HG03108 (cell line): ENCODE results near the gene ZHX3.

Source experiments
- ATAC-seq: cut with Tn5 transposase; IDR thresholded peaks from one replicate; pipeline ENCODE4 v1.9.1; 2021; ENCODE audit warnings: moderate library complexity; ENCODE audit not compliant: unreplicated experiment

The ZHX3 gene

GRCh38 chr20:41174373-41174772 is 143.2 kb downstream of the ZHX3 start:
- ATAC-seq, result no peak

- no peak for ATAC-seq
Observed at GRCh38 chr20:41173791-41174341, 143.7 kb downstream of the ZHX3 start.

GRCh38 chr20:41173161-41173721 is 144.3 kb downstream of the ZHX3 start:
- ATAC-seq, result no peak

GRCh38 chr20:41172296-41173140 is 145.0 kb downstream of the ZHX3 start:
- ATAC-seq, result no peak

GRCh38 chr20:41171736-41172295 is 145.7 kb downstream of the ZHX3 start:
- no peak for ATAC-seq

DNA sequence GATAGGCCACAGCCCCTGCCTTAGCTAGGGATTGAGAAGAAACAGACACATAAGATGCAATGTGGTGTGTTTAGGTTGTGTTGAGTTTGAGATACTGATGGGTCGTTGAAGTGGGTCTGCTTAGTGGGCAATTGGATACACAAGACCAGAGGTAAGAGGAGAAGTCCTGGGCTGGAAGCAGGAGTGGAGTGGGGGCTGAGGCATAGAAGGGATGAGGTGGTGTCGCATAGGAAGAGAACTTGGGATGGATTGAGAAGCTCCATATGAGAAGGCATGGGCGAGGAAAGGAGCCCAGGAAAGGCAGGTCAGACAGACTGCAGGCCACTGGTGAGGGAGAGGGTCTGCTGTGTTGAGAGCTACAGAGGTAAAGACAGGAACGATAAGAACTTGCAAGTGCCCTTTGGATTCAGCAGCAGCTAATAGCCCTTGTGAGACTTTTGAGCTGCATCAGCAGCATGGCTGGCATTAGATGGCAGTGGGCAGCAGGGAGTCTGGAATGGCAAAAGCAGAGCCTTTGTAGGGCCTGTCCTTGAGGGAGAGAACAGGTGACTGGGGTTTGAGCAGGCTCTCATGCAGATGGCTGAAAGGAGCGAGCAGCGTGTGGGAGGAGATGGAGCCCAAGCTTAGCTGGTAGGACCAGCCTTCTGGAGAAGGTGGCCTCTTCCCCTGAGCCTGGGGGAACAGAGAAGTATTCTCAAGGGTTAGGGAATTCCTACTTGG is 147.0 kb downstream of the ZHX3 start:
- ATAC-seq, result no peak

DNA sequence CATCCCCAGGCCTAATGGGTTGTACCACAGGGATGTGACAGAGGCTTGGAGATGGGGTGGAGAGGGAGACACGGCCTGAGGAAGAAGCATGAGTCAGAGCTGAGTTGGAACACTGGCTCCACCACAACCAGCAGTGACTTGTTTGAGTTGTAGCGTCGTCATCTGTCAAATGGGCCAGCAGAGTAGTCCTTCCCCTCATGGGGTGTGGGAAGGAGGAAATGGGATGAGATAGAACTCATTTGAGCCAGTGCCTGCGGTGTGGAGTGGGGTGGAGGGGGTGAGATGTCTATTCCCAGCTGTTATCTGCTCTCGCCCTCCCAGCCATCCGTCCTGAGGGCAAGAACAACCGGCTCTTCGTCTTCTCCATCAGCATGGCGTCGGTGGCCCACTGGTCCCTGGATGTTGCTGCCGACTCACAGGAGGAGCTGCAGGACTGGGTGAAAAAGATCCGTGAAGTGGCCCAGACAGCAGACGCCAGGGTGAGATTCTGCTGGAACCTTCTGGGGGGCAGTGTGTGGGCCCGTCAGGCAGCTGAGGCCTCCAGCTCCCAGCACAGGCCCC is 147.7 kb downstream of the ZHX3 start:
- no peak for ATAC-seq

DNA sequence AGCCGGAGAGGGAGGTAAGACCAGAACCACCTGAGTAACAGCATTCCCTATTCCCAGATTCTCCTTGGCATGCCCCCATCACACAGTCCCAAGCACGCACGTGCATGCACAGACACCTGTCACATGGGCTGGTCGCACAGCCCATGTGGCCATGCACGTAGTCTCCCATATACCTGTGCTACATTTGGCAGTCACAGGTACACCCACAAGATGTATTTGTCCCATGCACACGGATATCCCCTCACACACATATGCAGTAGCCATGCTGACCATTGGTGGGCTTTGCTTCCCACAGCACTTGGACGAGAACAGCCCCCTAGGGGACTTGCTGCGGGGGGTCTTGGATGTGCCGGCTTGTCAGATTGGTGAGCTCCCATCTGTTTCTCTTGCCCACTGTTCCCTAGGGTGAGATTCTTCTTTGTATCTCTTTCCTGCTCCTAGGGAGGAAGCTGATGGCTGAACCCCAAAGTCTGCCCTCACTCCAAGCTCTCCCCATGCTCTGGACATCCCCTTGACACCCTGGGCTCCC is 148.3 kb downstream of the ZHX3 start:
- no peak for ATAC-seq

GRCh38 chr20:41168281-41169161 is 149.0 kb downstream of the ZHX3 start:
- ATAC-seq, result no peak

- no peak for ATAC-seq
Observed at GRCh38 chr20:41167481-41168253, 149.9 kb downstream of the ZHX3 start.

DNA sequence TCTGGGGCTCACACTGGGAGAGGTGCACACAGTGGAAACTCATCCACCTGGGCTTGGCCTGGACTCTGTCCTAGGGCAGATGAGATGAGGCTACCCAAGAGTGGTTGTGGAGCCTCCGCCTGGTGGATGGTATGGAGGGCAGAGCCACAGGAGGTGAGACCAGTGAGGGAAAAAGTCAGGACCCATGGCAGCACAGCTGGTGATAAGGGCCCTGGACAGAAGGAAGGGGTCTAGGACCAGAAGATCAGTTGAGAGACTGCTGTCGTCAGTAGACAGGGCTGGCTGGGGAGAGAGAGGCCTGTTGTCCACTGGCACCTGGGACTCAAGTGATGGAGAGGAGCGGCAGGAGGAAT is 150.4 kb downstream of the ZHX3 start:
- no peak for ATAC-seq

- ATAC-seq, result no peak
Observed at GRCh38 chr20:41166201-41167117, 151.1 kb downstream of the ZHX3 start.

DNA sequence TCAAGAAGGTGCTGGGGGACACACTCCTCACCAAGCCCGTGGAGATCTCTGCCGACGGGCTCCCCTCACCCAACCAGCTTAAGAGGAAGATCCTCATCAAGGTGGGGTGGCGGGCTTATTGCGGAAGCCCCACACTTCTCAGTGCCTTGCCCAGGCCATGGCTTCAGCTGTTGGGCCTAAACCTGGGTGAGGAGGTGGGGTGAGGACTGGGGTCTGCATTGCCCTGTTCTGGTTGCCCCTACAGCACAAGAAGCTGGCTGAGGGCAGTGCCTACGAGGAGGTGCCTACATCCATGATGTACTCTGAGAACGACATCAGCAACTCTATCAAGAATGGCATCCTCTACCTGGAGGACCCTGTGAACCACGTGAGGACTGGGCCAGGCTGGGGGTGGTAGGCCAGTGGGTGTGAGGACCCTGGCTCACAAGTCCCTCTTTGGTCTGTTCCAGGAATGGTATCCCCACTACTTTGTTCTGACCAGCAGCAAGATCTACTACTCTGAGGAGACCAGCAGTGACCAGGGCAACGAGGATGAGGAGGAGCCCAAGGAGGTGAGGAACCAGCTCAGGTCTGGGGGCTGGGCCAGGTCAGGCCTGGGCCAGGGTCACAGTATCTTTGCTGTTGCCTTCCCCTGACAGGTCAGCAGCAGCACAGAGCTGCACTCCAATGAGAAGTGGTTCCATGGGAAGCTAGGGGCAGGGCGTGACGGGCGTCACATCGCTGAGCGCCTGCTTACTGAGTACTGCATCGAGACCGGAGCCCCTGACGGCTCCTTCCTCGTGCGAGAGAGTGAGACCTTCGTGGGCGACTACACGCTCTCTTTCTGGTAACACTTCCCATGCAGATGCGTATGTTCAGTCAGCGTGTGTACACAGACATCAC is 152.3 kb downstream of the ZHX3 start:
- ATAC-seq, result no peak

GRCh38 chr20:41163821-41164220 is 153.7 kb downstream of the ZHX3 start:
- no peak for ATAC-seq

GRCh38 chr20:41162396-41162795 is 155.1 kb downstream of the ZHX3 start:
- no peak for ATAC-seq

DNA sequence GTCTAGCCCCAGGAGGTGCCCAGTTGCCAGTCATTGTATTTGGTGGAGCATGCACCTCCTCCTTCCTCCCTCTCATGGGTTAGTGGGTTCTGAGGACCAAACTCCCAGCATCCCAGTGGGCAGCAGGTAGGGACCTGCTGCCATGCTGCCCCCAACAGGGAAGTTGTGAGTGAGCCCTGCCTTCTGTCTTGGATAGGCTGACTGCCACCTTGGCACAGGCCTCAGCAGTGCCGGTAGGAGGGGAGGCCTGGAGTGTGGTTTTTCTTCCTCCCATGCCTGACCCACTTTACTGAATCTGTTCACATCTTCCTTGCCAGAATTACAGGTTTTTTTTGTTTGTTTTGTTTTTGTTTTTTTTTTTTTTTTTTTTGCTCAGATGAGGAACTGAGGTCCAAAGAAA is 155.6 kb downstream of the ZHX3 start:
- ATAC-seq, result no peak

DNA sequence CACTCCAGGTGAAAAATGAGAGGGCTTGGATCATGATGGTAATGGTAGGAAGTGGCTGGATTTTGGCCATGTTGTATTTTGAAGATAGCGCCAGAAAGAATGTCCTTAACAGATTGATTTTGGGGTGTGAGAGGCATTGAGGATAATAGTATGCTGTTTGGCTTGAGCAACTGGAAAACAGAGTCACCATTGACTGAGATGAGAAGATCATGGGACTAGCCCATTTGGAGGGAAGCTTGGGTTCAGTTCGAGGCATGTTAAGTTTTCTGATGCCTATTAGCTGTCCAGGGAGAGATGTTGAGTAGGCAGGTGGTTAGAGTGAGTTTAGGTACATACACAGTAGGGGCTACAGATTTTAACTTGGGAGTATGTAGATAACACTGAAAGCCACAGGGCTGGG is 156.8 kb downstream of the ZHX3 start:
- no peak for ATAC-seq
